Neural cell (in vitro differentiated cells): ENCODE data around the gene MPPED1. TPM values are rescaled to one million over a fixed set of nuclear protein-coding genes. Genes with fewer than 3 reads are reported as not detected.

Experiments
- H2AFZ ChIP-seq: fragments of 200-600, 300-800 bp; sonication (generic), shearing (Covaris generic); 2 replicates; pipeline ENCODE4 v1.6.0; 2014; ENCODE audit warnings: low read depth, mild to moderate bottlenecking, antibody characterized with exemption, low read length, moderate library complexity
- H3F3A ChIP-seq: fragments of 200-600 bp; shearing (Covaris generic); 2 replicates; pipeline ENCODE4 v1.6.1; 2016; ENCODE audit warnings: mild to moderate bottlenecking, moderate library complexity, mixed read lengths, antibody characterized with exemption, low read length; ENCODE audit not compliant: insufficient read depth, poor library complexity, severe bottlenecking
- H3K27ac ChIP-seq: fragments of 200-600, 300-800 bp; sonication (generic), shearing (Covaris generic); 2 replicates; pipeline ENCODE4 v1.5.1; 2014; ENCODE audit warnings: mild to moderate bottlenecking, low read length, moderate library complexity
- H3K27me3 ChIP-seq: fragments of 300-800, 200-600 bp; sonication (generic), shearing (Covaris generic); 2 replicates; pipeline ENCODE4 v1.6.0; 2014; ENCODE audit warnings: mild to moderate bottlenecking, low read depth, low read length, moderate library complexity; ENCODE audit not compliant: insufficient read depth
- H3K36me3 ChIP-seq: fragments of 300-800, 200-600 bp; sonication (generic), shearing (Covaris generic); 2 replicates; pipeline ENCODE4 v1.5.1; 2014; ENCODE audit warnings: mild to moderate bottlenecking, antibody characterized with exemption, low read length, moderate library complexity; ENCODE audit not compliant: insufficient read depth
- H3K4me2 ChIP-seq: fragments of 300-800, 200-600 bp; sonication (generic), shearing (Covaris generic); 2 replicates; pipeline ENCODE4 v1.6.0; 2014; ENCODE audit warnings: mild to moderate bottlenecking, low read length
- H3K4me3 ChIP-seq: fragments of 300-800, 200-600 bp; sonication (generic), shearing (Covaris generic); 2 replicates; pipeline ENCODE4 v1.5.1; 2014; ENCODE audit warnings: mild to moderate bottlenecking, low read length, moderate library complexity
- H3K79me2 ChIP-seq: fragments of 200-600 bp; shearing (Covaris generic); replicated peaks from 2 replicates; pipeline ENCODE4 v1.6.0; 2014; ENCODE audit warnings: mild to moderate bottlenecking, low read length, moderate library complexity; ENCODE audit not compliant: insufficient read depth
- H3K9ac ChIP-seq: fragments of 300-800, 200-600 bp; sonication (generic), shearing (Covaris generic); 2 replicates; pipeline ENCODE4 v1.6.1; 2016; ENCODE audit warnings: mild to moderate bottlenecking, low read length, mixed read lengths
- H3K9me2 ChIP-seq: fragments of 200-600 bp; shearing (Covaris generic); 2 replicates; pipeline ENCODE4 v1.6.1; 2016; ENCODE audit warnings: mild to moderate bottlenecking, low read length, mixed read lengths; ENCODE audit not compliant: insufficient read depth
- H3K9me3 ChIP-seq: fragments of 200-600, 300-800 bp; sonication (generic), shearing (Covaris generic); 2 replicates; pipeline ENCODE4 v1.6.1; 2016; ENCODE audit warnings: mild to moderate bottlenecking, mixed run types, low read length, moderate library complexity, mixed read lengths
- H4K20me1 ChIP-seq: fragments of 200-600 bp; shearing (Covaris generic); 2 replicates; pipeline ENCODE4 v1.6.1; 2016; ENCODE audit warnings: mild to moderate bottlenecking, mixed run types; ENCODE audit not compliant: insufficient read depth
- CTCF ChIP-seq: fragments of 450-650 bp; IDR thresholded peaks from 2 replicates; pipeline ENCODE4 v1.5.1; 2014; ENCODE audit warnings: antibody characterized with exemption, mild to moderate bottlenecking, moderate library complexity; ENCODE audit not compliant: poor library complexity, severe bottlenecking
- EP300 ChIP-seq: fragments of 450-650 bp; conservative IDR thresholded peaks from 2 replicates; pipeline ENCODE4 v1.6.1; 2014; ENCODE audit warnings: antibody characterized with exemption, mild to moderate bottlenecking, moderate library complexity; ENCODE audit not compliant: poor library complexity, severe bottlenecking
- EZH2 ChIP-seq: fragments of 200-600, 300-800 bp; shearing (Covaris generic), sonication (generic); IDR thresholded peaks from 2 replicates; pipeline ENCODE4 v1.6.1; 2014; ENCODE audit warnings: antibody characterized with exemption, low read length, borderline replicate concordance, mild to moderate bottlenecking; ENCODE audit not compliant: insufficient read depth, poor library complexity, severe bottlenecking
- MXI1 ChIP-seq: fragments of 450-650 bp; conservative IDR thresholded peaks from 2 replicates; pipeline ENCODE4 v1.6.1; 2014; ENCODE audit warnings: antibody characterized with exemption, mild to moderate bottlenecking; ENCODE audit not compliant: poor library complexity, severe bottlenecking
- POLR2AphosphoS5 ChIP-seq: IDR thresholded peaks from 2 replicates; pipeline ENCODE4 v1.6.1; 2012
- RAD21 ChIP-seq: fragments of 450-650 bp; conservative IDR thresholded peaks from 2 replicates; pipeline ENCODE4 v1.6.1; 2014; ENCODE audit warnings: antibody characterized with exemption, mild to moderate bottlenecking, moderate library complexity
- REST ChIP-seq: IDR thresholded peaks from 2 replicates; pipeline ENCODE4 v1.6.1; 2012; ENCODE audit warnings: borderline replicate concordance
- SMC3 ChIP-seq: fragments of 450-650 bp; conservative IDR thresholded peaks from 2 replicates; pipeline ENCODE4 v1.6.1; 2014; ENCODE audit warnings: antibody characterized with exemption, mild to moderate bottlenecking, moderate library complexity; ENCODE audit not compliant: poor library complexity
- TAF1 ChIP-seq: IDR thresholded peaks from 2 replicates; pipeline ENCODE4 v1.6.1; 2012; ENCODE audit warnings: low read depth
- polyA plus RNA-seq: library from polyadenylated mRNA; depleted of rRNA; stranded (reverse); fragments of >200 nt; gene quantifications from 2 replicates; pipeline ENCODE4 v1.2.3, GENCODE V29; 2014

The MPPED1 gene
- polyA plus RNA-seq, 1 donor from 2014 or later, result 33.4 TPM

GRCh38 chr22:43396321-43396933 is 15.4 kb upstream of the MPPED1 start:
- no peak overlapping the region for H3K9ac ChIP-seq

GRCh38 chr22:43396934-43397457 is 14.8 kb upstream of the MPPED1 start:
- Histone ChIP-seq H3K9me3 (no peaks in the 10 kb centered on the region), H3K9me2 (no peaks in the 10 kb centered on the region), H4K20me1 (no peaks in the 10 kb centered on the region), H3K9ac (no peak overlapping the region), H2AFZ (no peak overlapping the region), H3K36me3 (no peaks in the 10 kb centered on the region), H3K27ac (no peak overlapping the region), H3F3A (no peaks in the 10 kb centered on the region), H3K27me3 (no peaks in the 10 kb centered on the region), H3K4me2 (no peak overlapping the region), H3K79me2 (no peaks in the 10 kb centered on the region), H3K4me3 (no peak overlapping the region)
- TF ChIP-seq TAF1 (no peak), REST (no peak), MXI1 (no peak), EZH2 (no peak), SMC3 (no peak), EP300 (no peak), POLR2AphosphoS5 (no peak), RAD21 (no peak)

More at GRCh38 chr22:43396321-43396933, 15.4 kb upstream of the MPPED1 start:
- Histone ChIP-seq H3K27me3 (no peaks in the 10 kb centered on the region), H3K27ac (no peak overlapping the region), H3K36me3 (no peaks in the 10 kb centered on the region), H3K79me2 (no peaks in the 10 kb centered on the region), H2AFZ (no peak overlapping the region), H3K9me2 (no peaks in the 10 kb centered on the region), H3K9me3 (no peaks in the 10 kb centered on the region), H4K20me1 (no peaks in the 10 kb centered on the region), H3F3A (no peaks in the 10 kb centered on the region), H3K4me2 (no peak overlapping the region), H3K4me3 (no peak overlapping the region)
- no peak for TF ChIP-seq TAF1
- no peak for TF ChIP-seq CTCF
- TF ChIP-seq EP300, result no peak
- no peak for TF ChIP-seq EZH2
- no peak for TF ChIP-seq REST
